Ovary (tissue), 3 donors: ENCODE measurements around the gene GRIN1.

ENCODE experiments used
- CTCF ChIP-seq, 3 donors: fragments of 450-650 bp in 2 of 3; fragments of 200-600 bp in 1 of 3; IDR thresholded peaks; one replicate each; pipeline versions ENCODE4 v1.5.1 to v1.8.0; 2016 to 2022; ENCODE audit warnings: antibody characterized with exemption in 3 of 3, mild to moderate bottlenecking in 1 of 3
- EP300 ChIP-seq: sonication (generic); formaldehyde crosslinking; IDR thresholded peaks from one replicate; pipeline ENCODE4 v1.6.1; 2017; ENCODE audit warnings: antibody characterized with exemption
- POLR2A ChIP-seq: fragments of 450-650 bp; IDR thresholded peaks from one replicate; pipeline ENCODE4 v1.6.1; 2017; ENCODE audit warnings: antibody characterized with exemption, mild to moderate bottlenecking, moderate library complexity
- donor health status: DM: no; HTN: no; CAD: no.

GRCh38 chr9:137105814-137106661 is 32.9 kb upstream of the GRIN1 start:
- no peak for TF ChIP-seq CTCF (IDR thresholded peaks at IDR 0.05)
- no peak for TF ChIP-seq POLR2A
- TF ChIP-seq EP300: no peak
